ENCODE results near the gene NUDT14.
A peak's percentile ranks its signal among the peaks of the same experiment; 100 is the strongest.

NUDT14 gene

DNA sequence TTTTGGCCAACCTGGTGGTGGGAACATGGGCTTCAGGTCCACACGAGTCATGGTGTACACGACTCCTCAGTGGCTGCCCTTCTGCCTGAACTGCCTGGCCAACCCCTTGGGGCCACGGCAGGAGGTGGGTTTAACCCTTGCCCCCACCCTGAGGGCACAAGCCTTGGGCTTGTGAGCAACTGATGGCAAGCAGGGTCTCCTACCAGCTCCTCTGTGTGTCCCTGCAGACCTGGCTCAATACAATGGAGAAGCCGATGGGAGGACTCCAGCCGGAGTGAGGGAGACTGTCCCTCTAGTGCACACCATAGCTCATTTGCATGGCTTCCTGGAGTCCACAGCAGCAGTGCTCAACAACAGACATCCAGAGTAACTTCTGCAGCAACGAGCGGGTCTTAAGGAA lies 40.5 kb downstream of the NUDT14 start:
- Histone ChIP-seq H3K79me2 (ENCODE audit: control insufficient read depth, insufficient read depth, low read length, poor library complexity) (no peaks in the 10 kb centered on the region), H3K4me3 (ENCODE audit: low read depth, low read length) (no peak overlapping the region)
- WGBS (ENCODE audit: extremely low coverage, insufficient coverage, insufficient read length): no CpG with 5 or more reads among the region's 7 CpGs

GRCh38 chr14:105139831-105140239 lies 41.3 kb downstream of the NUDT14 start:
- Histone ChIP-seq H3K27me3 (ENCODE audit: insufficient read depth, low read length) (no peaks in the 10 kb centered on the region), H3K79me2 (ENCODE audit: control insufficient read depth, insufficient read depth, low read length, poor library complexity) (no peaks in the 10 kb centered on the region), H2AK5ac (ENCODE audit: low read length) (no peak overlapping the region), H4K12ac (ENCODE audit: low read depth, low read length) (no peak overlapping the region), H2BK5ac (ENCODE audit: low read depth, low read length, poor library complexity) (no peak overlapping the region), H2BK12ac (ENCODE audit: low read length) (no peak overlapping the region), H4K8ac (ENCODE audit: low read depth, low read length) (no peak overlapping the region), H3K4me3 (ENCODE audit: low read depth, low read length) (peak overlapping the region; percentile 30), H3K36me3 (ENCODE audit: control insufficient read depth in 1 of 2, insufficient read depth in 2 of 2, low read length in 2 of 2) (no peaks in the 10 kb centered on the region), H3K18ac (ENCODE audit: low read length) (no peak overlapping the region), H2AFZ (ENCODE audit: insufficient read depth, low read length, poor library complexity) (no peak overlapping the region), H4K91ac (ENCODE audit: low read depth, low read length) (no peak overlapping the region), H3K4me1 (ENCODE audit: control insufficient read depth in 1 of 2, insufficient read depth in 2 of 2, low read length in 2 of 2) (no peaks in the 10 kb centered on the region), H3K4ac (ENCODE audit: low read depth, low read length) (no peak overlapping the region), H3K14ac (ENCODE audit: low read length) (no peak overlapping the region), H2BK120ac (ENCODE audit: insufficient read depth, low read length, poor library complexity) (no peak overlapping the region), H3K79me1 (ENCODE audit: low read length) (no peaks in the 10 kb centered on the region), H3K4me2 (ENCODE audit: low read length) (no peak overlapping the region), H3K9me3 (ENCODE audit: insufficient read depth, low read depth, low read length) (peaks cover 15% of the 10 kb centered on the region), H3K23ac (ENCODE audit: low read length) (no peak overlapping the region), H3K27ac (ENCODE audit: low read depth, low read length) (no peak overlapping the region), H3K9ac (ENCODE audit: low read length) (no peak overlapping the region)
- no peak for DNase-seq
- no CpG with 5 or more reads among the region's 5 CpGs for WGBS (ENCODE audit: extremely low coverage, insufficient coverage, insufficient read length)

More for the DNA sequence above, 40.5 kb downstream of the NUDT14 start:
- no peak for DNase-seq
- no peak overlapping the region for H3K27ac ChIP-seq (ENCODE audit: low read depth, low read length)
- H3K79me1 ChIP-seq (ENCODE audit: low read length): no peaks in the 10 kb centered on the region
- H2AK5ac ChIP-seq (ENCODE audit: low read length): no peak overlapping the region
- no peak overlapping the region for H2BK5ac ChIP-seq (ENCODE audit: low read depth, low read length, poor library complexity)
- no peak overlapping the region for H4K91ac ChIP-seq (ENCODE audit: low read depth, low read length)
- H3K4me2 ChIP-seq (ENCODE audit: low read length): no peak overlapping the region
- no peak overlapping the region for H2BK120ac ChIP-seq (ENCODE audit: insufficient read depth, low read length, poor library complexity)
- H2AFZ ChIP-seq (ENCODE audit: insufficient read depth, low read length, poor library complexity): no peak overlapping the region
- peaks cover 15% of the 10 kb centered on the region for H3K9me3 ChIP-seq (ENCODE audit: insufficient read depth, low read depth, low read length)
- no peak overlapping the region for H4K8ac ChIP-seq (ENCODE audit: low read depth, low read length)
- H3K4me1 ChIP-seq (ENCODE audit: control insufficient read depth in 1 of 2, insufficient read depth in 2 of 2, low read length in 2 of 2): no peaks in the 10 kb centered on the region
- H3K9ac ChIP-seq (ENCODE audit: low read length): no peak overlapping the region
- H3K14ac ChIP-seq (ENCODE audit: low read length): no peak overlapping the region
- H3K27me3 ChIP-seq (ENCODE audit: insufficient read depth, low read length): no peaks in the 10 kb centered on the region
- no peak overlapping the region for H3K4ac ChIP-seq (ENCODE audit: low read depth, low read length)
- no peak overlapping the region for H2BK12ac ChIP-seq (ENCODE audit: low read length)
- no peak overlapping the region for H4K12ac ChIP-seq (ENCODE audit: low read depth, low read length)
- no peak overlapping the region for H3K23ac ChIP-seq (ENCODE audit: low read length)
- H3K18ac ChIP-seq (ENCODE audit: low read length): no peak overlapping the region
- H3K36me3 ChIP-seq (ENCODE audit: control insufficient read depth in 1 of 2, insufficient read depth in 2 of 2, low read length in 2 of 2): no peaks in the 10 kb centered on the region

DNA sequence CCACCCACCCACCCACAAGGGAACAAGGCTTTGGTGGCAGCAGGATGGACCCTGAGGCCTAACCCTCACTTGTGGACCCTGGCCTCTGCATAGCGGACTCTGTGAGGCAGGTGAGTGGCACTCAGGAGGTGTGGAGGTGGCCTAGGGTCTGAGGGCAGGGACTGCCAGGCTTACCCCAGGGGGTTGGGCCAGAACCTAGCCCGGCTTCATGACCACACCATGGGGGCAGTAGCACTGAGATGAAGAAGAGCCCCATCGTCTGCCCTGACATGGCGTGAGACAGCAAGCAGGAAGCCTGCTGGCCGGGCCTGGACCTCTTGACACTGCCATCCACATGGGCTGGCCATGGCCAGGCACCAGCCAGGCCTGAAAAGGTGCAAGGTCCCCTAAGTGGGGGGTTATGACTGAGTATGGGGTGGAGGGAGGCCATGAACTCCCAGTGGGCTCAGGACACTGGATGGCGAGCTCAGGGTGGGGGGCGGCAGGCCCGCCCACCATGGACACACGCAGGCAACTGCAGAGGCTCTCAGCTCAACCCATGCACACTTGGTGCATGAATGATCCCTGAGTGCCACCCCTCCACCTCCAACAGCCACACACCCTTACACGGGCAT lies 41.8 kb downstream of the NUDT14 start:
- Histone ChIP-seq H3K4me1 (ENCODE audit: control insufficient read depth in 1 of 2, insufficient read depth in 2 of 2, low read length in 2 of 2) (no peaks in the 10 kb centered on the region), H3K9ac (ENCODE audit: low read length) (no peak overlapping the region), H2AFZ (ENCODE audit: insufficient read depth, low read length, poor library complexity) (no peak overlapping the region), H3K23ac (ENCODE audit: low read length) (no peak overlapping the region), H3K27ac (ENCODE audit: low read depth, low read length) (no peak overlapping the region), H2BK12ac (ENCODE audit: low read length) (no peak overlapping the region), H3K27me3 (ENCODE audit: insufficient read depth, low read length) (no peaks in the 10 kb centered on the region), H2AK5ac (ENCODE audit: low read length) (no peak overlapping the region), H2BK120ac (ENCODE audit: insufficient read depth, low read length, poor library complexity) (no peak overlapping the region), H4K12ac (ENCODE audit: low read depth, low read length) (no peak overlapping the region), H4K8ac (ENCODE audit: low read depth, low read length) (no peak overlapping the region), H3K4ac (ENCODE audit: low read depth, low read length) (no peak overlapping the region), H3K4me3 (ENCODE audit: low read depth, low read length) (no peak overlapping the region), H2BK5ac (ENCODE audit: low read depth, low read length, poor library complexity) (no peak overlapping the region), H3K14ac (ENCODE audit: low read length) (no peak overlapping the region), H3K79me1 (ENCODE audit: low read length) (no peaks in the 10 kb centered on the region), H3K4me2 (ENCODE audit: low read length) (no peak overlapping the region), H3K79me2 (ENCODE audit: control insufficient read depth, insufficient read depth, low read length, poor library complexity) (no peaks in the 10 kb centered on the region), H3K18ac (ENCODE audit: low read length) (no peak overlapping the region), H4K91ac (ENCODE audit: low read depth, low read length) (no peak overlapping the region), H3K9me3 (ENCODE audit: insufficient read depth, low read depth, low read length) (peaks cover 17% of the 10 kb centered on the region), H3K36me3 (ENCODE audit: control insufficient read depth in 1 of 2, insufficient read depth in 2 of 2, low read length in 2 of 2) (no peaks in the 10 kb centered on the region)
- WGBS (ENCODE audit: extremely low coverage, insufficient coverage, insufficient read length): no CpG with 5 or more reads among the region's 10 CpGs
- DNase-seq: no peak

GRCh38 chr14:105138551-105139111 lies 42.5 kb downstream of the NUDT14 start:
- H3K4ac ChIP-seq (ENCODE audit: low read depth, low read length): no peak overlapping the region
- no peak overlapping the region for H2BK5ac ChIP-seq (ENCODE audit: low read depth, low read length, poor library complexity)
- no peak overlapping the region for H3K4me3 ChIP-seq (ENCODE audit: low read depth, low read length)
- H3K27me3 ChIP-seq (ENCODE audit: insufficient read depth, low read length): no peaks in the 10 kb centered on the region
- H4K91ac ChIP-seq (ENCODE audit: low read depth, low read length): no peak overlapping the region
- no peak overlapping the region for H3K14ac ChIP-seq (ENCODE audit: low read length)
- WGBS (ENCODE audit: extremely low coverage, insufficient coverage, insufficient read length): no CpG with 5 or more reads among the region's 15 CpGs
- H3K18ac ChIP-seq (ENCODE audit: low read length): no peak overlapping the region
- H3K9ac ChIP-seq (ENCODE audit: low read length): no peak overlapping the region
- peaks cover 15% of the 10 kb centered on the region for H3K9me3 ChIP-seq (ENCODE audit: insufficient read depth, low read depth, low read length)
- H3K4me1 ChIP-seq (ENCODE audit: control insufficient read depth in 1 of 2, insufficient read depth in 2 of 2, low read length in 2 of 2): no peaks in the 10 kb centered on the region
- H3K4me2 ChIP-seq (ENCODE audit: low read length): no peak overlapping the region
- H4K12ac ChIP-seq (ENCODE audit: low read depth, low read length): no peak overlapping the region
- no peaks in the 10 kb centered on the region for H3K79me1 ChIP-seq (ENCODE audit: low read length)
- no peak overlapping the region for H2BK12ac ChIP-seq (ENCODE audit: low read length)
- no peak overlapping the region for H3K23ac ChIP-seq (ENCODE audit: low read length)
- H3K27ac ChIP-seq (ENCODE audit: low read depth, low read length): no peak overlapping the region
- H3K36me3 ChIP-seq (ENCODE audit: control insufficient read depth in 1 of 2, insufficient read depth in 2 of 2, low read length in 2 of 2): no peaks in the 10 kb centered on the region
- H4K8ac ChIP-seq (ENCODE audit: low read depth, low read length): no peak overlapping the region
- no peaks in the 10 kb centered on the region for H3K79me2 ChIP-seq (ENCODE audit: control insufficient read depth, insufficient read depth, low read length, poor library complexity)
- no peak for DNase-seq
- H2BK120ac ChIP-seq (ENCODE audit: insufficient read depth, low read length, poor library complexity): no peak overlapping the region
- H2AK5ac ChIP-seq (ENCODE audit: low read length): no peak overlapping the region
- H2AFZ ChIP-seq (ENCODE audit: insufficient read depth, low read length, poor library complexity): no peak overlapping the region
